ENCODE data around the gene ANKLE2.

GRCh38 chr12:132716356-132716755 lies 45.3 kb downstream of the ANKLE2 start:
- TF ChIP-seq TAF1 (IDR thresholded peaks at IDR 0.05; ENCODE audit: low read depth) = no peak
- TF ChIP-seq RAD21 (conservative IDR thresholded peaks at IDR 0.05) = no peak
- TF ChIP-seq CTCF (IDR thresholded peaks at IDR 0.05; ENCODE audit: poor library complexity, severe bottlenecking) = no peak
- TF ChIP-seq REST (IDR thresholded peaks at IDR 0.05; ENCODE audit: borderline replicate concordance) = no peak
- no peak for TF ChIP-seq EP300 (conservative IDR thresholded peaks at IDR 0.05; ENCODE audit: poor library complexity, severe bottlenecking)
- TF ChIP-seq POLR2AphosphoS5 (IDR thresholded peaks at IDR 0.05) = no peak
- no peak for TF ChIP-seq EZH2 (IDR thresholded peaks at IDR 0.05; ENCODE audit: borderline replicate concordance, insufficient read depth, low read length, poor library complexity, severe bottlenecking)
- no peak for TF ChIP-seq SMC3 (conservative IDR thresholded peaks at IDR 0.05; ENCODE audit: poor library complexity)

All from neural cell (in vitro differentiated cells).